Umbilical cord (tissue), 2 donors: ENCODE data around the gene SNRNP25. TPM values are rescaled to one million over a fixed set of nuclear protein-coding genes. Genes with fewer than 3 reads are reported as not detected.
"Not testable (repeated sequence)": the region's sequence is repeated elsewhere in the genome, so short reads cannot be mapped to it uniquely, and the experiment has no call there.

ENCODE experiments used
- DNase-seq: peaks from one replicate; pipeline ENCODE4 v3.0.0-alpha.2; 2015; ENCODE audit warnings: low spot score
- total RNA-seq: library from RNA; depleted of rRNA; stranded (reverse); fragments of >200 nt; gene quantifications from one replicate; pipeline ENCODE4 v1.2.3, GENCODE V29; 2014; ENCODE audit warnings: low replicate concordance; ENCODE audit not compliant: insufficient read depth

SNRNP25 gene
- total RNA-seq, 1 donor from 2014 or later = 11.1 TPM

DNA sequence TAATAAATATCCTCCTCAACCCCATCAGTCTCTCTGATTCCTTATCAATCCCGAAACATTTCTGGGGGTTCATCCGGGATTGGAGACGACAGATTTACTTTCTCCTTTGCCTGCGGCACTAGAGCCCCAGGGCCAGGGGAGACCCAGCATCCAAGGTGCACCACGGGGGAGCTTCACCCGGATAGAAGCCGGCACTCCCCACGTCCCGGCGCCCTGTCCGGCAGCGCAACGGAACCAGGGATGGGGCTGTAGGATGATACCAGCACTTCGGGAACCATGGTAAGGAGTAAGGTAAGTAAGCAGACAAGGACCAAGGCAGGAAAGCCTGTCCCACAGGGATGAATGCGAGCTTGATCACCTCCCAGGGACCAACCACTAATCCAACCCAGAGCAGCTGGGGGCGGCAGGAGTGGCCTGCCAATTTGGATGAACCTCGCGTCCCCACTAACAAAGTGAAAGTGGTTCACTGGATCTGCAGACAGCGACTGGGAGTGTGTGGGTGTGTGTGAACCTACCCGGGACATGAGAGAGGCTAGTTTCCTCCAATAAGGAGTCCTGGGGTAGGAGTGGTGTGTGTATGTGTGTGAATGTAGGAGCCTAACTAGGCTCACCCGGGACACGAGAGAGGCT is 12.1 kb upstream of the SNRNP25 start:
- DNase-seq = no peak

DNA sequence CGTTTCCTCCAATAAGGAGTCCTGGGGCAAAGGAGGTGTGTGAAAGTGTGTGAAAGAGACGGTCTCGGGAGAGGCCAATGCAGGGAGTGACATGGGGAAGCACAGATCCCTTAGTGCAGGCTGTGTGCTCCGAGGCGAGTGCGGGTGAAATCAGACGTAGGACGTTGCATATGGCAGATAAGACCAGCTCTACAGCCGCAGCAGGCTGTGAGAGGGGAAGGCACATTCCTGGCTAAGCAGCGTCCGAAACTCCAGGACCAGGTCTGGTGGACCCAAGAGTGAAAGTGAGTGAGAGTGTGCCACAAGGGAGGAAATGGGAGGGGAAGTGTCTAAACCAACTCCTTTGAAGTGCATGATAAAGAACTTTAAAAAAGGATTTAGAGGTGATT is 11.6 kb upstream of the SNRNP25 start:
- no peak for DNase-seq

DNA sequence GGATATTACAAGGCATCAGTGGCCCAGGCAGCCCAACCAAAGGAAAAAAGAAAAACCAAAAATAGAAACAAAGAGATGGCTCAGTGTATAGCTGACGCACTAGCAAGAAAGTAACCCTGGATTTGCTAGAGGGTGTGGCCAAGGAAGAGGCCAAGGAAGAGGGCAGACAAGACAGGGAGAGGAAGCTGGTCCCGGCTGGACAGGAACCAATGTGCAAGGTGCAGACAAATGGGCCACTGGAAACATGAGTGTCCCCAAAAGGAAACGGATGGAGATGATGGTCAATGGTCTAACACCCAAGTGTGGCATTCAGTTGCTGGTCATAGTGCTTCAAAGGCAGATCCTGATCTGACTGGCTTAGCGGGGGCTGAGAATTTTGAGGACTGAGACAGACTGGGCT is 10.9 kb upstream of the SNRNP25 start:
- DNase-seq = no peak

DNA sequence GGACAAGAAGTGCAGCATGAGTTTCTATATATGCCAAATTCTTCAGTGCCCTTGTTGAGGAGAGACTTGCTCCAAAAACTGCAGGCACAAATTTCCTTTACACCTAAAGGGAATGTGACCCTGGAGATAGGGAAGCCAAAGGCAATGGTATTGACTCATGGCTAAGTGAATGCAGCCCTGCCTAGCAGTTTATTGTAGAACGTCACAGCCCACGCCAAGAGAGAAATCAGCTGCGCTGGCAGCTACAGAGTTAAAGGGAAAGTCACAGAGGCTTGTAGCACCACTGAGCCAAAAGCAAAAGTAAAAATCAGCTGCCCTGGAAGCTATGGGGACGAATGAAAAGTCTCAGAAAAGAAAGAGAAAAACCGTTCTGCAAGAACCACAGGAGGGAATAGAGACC is 10.3 kb upstream of the SNRNP25 start:
- no peak for DNase-seq

DNA sequence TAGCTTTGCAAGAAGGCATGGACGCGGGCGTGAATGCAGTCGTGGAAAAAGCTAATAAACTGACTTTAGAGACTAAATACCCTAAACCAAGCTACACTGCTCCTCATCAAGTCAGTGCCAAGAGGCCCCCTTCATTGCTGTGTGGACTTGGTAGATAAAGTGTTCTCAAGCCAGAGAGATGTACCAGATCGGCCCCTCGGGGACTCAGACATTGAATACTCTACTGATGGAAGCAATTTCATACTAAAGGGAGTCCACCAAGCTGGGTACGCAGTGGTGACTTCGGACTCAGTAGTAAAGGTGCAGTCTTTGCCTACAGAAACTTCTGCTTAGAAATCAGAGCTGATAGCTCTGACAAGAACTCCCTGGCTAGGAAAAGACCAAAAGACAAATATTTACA is 9.0 kb upstream of the SNRNP25 start:
- DNase-seq = no peak

DNA sequence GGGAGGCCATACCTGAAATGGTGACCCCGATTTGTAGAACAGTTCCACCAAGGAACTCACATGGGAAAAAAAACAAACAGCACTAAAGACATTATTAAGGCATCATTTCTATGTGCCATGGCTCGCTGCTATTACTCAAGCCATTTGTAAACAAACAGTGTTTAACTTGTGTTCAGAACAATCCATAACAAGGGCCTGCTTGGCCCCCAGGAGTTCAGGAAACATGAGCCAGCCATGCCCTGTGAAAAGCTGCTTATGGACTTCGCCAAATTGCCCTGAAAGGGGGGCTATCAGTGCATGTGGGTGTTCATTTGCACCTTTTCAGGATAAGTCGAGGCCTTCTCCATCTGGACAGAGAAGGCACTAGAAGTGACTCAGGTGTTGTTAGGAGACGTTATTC is 8.2 kb upstream of the SNRNP25 start:
- DNase-seq = no peak

DNA sequence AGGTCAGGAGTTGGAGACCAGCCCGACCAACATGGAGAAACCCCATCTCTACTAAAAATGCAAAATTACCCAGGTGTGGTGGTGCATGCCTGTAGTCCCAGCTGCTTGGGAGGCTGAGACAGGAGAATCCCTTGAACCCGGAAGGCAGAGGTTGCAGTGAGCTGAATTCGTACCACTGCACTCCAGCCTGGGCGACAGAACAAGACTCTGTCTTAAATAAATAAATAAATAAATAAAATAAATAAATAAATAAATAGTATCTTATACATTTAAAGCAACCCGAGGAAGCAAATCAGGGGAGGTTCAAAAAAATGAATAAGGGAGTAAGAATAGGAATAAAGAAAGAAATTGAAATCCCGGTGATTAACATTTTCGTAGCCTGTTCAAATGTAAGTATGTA is 7.1 kb upstream of the SNRNP25 start:
- DNase-seq = not testable (repeated sequence)

DNA sequence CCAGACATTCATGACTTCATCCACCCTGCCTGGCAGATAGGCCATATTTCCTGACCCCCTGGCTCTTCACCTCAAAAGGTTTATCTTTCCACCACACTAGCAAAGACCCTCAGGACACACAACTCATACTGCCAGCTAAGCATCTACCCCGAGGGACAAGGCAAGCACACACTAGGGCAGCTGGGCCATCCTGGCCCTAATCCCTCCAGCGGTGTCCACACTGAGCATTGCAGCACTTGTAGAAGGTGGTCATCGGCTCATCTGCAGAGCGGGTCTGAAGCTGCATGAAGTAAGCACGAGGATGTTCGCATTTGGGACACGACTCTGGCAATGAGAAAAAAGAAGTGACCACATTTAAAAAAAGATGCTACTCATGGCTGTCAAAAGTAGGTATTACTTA is 6.4 kb upstream of the SNRNP25 start:
- no peak for DNase-seq

DNA sequence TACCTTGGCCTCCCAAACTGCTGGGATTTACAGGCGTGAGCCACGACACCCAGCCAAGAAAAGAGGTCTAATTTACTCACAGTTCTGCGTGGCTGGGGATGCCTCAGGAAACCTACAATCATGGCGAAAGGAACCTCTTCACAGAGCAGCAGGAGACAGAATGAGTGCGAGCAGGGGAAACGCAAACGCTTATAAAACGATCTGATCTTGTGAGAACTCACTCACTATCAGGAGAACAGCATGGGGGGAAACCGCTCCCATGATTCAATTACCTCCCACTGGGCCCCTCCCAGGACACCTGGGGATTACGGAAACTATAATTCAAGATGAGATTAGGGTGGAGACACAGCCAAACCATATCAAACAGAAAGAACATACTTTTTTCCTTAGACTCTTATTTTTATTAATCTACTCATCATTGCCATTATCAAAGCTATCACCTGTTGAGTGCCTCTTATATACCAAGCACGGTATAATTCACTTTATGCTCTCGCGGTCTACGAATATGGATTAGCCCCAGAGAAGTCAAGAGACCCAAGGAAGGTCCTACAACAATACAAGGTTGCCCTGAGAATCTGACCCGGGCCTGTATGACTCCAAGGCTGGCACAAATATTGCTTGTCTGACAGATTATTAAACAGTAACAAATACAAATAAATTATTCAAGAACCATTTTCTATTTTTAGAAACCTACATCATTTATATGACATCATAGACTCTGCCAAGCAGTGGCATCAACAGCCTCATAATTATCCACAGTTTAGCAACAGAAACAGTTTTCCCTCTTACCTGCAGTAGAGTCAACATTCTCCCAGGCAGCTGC is 2.6 kb upstream of the SNRNP25 start:
- DNase-seq = no peak

DNA sequence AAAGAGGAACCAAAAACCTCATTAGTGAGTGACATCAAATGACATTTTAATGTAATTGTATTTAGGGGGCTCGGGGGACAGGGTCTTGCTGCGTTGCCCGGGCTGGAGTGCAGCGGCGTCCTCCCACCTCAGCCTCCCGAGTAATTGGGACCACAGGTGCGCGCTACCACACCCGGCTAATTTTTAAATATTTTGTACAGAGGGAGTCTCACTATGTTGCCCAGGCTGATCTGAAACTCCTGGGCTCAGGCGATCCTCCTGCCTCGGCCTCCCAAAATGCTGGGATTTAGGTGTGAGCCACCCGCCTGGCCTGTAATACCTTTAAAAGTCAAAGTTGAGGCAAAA is 581 bp downstream of the SNRNP25 start:
- no peak for DNase-seq

DNA sequence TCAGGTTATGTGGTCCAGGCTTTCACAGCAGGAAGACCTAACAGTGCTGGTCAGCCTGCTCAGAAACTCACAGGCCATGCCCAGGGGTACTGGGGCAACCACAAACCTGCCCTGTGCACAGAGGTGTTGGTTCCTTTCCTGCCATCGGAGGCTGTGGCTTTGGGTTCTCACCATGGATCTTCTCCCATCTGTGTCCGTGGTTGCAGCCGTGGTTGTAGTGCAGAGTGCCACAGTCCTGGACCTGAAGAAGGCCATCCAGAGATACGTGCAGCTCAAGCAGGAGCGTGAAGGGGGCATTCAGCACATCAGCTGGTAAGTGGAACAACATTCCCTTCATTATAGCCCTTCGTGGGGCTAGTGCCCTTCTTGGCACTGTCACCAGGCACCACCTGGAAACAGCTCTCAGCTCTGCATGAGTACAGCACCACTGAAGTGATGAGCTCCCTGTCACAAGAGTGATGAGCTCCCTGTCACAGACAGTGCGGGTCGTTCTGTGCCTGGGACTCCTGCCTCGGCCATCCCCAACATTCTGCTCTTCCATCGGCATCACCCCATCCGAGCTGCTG is 2.0 kb downstream of the SNRNP25 start:
- DNase-seq = no peak

DNA sequence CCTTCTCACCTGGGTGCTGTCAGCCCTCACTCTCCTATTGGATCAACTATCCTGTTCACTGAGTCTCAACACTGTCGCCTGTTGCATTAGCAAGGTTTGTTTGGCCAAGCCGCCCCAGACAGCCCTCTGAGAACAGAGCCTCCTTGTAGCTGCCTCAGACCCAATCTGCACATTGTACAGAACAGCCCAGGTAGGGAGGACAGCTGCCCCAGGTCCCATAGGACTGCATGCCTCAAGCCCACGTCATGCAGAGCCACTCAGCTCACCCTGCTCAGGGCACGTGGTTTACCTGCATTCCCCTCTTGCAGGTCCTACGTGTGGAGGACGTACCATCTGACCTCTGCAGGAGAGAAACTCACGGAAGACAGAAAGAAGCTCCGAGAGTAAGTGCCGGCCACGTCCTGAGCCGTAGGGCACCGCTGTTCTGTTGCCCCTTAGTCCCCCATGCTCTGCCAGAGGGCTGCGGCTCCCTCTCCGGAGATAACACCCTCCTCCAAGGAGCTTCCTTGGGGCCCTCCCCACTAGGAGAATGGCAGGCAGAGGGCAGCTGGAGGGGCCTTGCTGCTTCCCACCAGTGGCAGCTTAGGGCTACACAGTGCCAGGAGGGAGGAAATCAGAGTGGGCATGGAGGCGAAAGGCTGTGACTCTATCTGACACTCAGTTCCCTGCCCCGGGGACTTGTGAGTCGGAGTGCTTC is 2.8 kb downstream of the SNRNP25 start:
- no peak for DNase-seq

DNA sequence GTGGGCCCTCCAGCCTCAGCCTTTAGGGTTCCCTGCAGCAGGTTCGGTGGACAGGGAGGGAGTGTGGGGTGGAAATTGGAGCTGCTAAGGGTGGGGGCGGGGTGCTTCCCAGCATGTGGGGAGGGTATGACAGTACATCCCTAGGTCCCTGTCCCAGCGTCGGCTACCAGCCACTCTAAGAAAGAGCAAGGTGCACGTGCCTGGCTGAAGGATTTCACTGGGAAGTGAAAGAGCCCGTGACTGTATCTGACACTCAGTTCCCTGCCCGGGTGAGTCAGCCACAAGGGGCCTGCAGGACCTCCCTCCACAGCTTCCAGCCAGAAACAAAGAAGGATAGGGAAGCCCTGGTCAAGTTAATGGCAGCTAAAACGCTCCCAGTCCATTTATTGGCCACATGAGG is 4.1 kb downstream of the SNRNP25 start:
- DNase-seq = no peak

DNA sequence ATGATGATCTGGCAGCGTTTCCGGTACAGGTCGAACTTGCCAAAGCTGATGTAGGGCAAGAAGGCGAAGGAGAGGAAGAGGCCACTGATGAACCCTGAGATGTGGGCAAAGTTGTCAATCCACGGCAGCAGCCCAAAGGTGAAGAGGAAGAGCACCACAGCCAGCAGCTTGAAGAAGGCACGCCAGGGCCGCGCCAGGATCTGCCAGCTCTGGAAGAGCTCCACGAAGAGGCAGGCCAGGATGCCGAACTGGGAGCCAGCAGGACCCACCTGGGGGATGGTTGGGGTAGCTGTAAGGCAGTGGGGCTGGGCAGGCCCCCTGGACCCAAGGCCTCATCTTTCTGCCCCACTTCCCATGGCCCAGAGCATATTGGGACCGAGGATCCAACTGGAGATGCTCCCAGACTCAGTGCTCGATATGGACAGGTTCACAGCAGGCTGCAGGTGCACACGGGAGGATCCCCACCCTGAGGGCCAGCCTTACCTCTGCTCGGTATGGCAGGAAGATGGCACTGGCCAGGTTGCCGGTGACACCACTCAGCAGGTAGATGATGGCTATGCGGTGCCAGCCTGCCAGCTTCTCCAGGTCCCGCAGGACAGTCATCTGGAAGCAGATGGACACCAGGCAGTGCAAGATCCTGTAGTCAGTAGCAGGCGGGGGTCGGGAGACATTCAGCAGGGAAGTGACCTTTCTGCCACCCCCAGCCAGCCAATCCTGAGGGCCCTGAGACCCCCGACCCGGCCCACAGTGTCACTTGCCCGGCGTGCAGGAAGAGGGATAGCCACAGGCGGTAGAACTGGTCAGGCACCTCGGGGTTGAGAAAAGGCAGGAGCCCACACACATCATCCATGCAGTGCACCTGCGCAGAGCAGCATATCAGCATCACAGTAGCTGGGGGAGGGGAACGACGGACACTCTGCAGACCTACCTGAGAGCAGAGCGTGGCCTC is 5.1 kb downstream of the SNRNP25 start:
- DNase-seq = no peak

DNA sequence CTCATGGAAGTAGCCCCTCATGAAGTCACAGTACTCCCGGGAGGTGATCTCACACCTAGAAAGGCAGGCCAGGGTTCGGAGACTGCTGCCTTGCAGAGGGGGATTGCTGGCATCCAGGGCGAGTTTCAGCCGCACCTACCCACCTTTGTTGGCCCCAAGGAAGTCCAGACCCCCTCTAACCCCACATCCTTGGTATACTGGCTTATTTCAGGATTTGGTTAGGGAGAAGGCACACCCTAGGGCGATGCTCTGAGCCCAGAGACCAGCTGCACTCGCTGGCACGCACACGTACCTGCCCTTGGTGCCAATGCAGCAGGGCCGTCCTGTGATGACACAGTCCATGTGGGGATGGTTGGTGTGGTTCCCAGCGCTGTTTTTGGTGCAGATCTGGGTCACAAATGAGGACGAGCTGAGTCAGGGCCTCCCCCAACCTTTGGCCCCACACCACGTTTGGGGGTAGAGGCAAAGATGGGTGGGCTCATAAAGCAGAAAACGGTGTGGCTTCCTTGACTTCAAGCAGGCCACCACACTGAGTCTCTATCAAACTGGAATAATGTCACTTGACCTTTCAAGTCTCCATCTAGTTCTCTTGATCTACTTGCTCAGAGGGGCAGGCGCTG is 5.9 kb downstream of the SNRNP25 start:
- no peak for DNase-seq

DNA sequence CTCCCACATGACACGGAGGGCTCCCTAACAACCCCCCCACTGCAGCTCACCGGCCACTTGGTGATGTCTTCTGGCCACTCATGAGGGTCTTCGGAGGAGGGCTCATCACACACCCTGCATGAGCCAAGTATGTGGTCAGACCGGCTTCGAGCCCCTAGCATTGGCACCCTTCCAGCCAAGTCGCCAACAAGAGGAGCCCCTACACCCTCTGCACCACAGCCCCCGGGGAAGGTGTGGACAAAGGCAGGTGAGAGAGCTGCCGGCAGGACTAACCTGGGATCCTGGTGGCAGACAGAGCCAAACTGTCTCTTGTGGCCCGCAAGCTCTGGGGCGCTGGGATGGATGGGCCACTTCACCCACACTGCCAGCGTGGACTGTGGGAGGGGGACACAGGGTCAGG is 6.5 kb downstream of the SNRNP25 start:
- no peak for DNase-seq

DNA sequence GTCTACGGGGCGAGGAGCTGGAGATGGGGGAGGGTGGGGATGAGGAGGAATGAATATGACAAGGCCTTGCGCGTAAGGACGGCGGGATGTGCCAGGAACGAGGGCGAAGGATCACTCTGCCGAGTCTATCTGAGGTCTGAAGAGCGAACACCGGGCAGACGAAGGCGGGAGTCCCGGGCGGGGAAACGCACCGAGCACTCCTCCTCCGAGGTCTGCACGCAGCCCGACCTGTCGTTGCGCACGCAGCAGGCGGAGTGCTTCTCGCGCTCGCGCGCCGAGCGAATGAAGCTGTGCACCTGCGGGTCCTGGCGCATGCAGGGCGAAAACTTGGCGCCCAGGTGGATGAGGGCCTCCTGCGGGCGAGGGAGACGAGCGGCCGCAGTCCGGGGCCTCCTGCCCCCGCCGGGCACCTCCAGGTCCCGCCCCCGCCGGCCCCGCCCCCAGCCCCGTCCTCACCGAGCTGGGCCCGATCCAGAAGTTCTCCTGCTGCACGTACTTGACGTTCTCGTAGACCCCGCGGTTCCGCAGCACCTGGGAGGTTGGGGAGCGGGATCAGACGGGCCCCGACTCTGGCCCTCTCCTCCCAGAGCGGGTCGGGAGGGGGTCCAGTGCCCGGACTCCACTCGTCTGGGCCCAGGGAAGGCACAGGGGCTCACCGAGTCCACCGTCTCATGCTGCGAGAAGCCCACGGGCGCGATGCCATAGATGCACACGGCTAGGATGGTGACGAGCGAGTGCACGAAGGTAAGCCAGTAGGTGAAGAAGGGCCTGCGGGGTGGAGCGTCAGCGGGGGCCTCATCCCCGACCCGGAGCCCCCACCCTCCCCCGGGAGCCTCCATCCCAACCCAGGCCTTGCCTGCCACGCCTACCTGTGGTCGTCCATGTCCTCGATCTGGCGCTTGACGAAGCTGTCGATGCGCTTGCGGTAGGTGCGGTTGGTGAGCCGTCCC is 7.6 kb downstream of the SNRNP25 start:
- DNase-seq = no peak

DNA sequence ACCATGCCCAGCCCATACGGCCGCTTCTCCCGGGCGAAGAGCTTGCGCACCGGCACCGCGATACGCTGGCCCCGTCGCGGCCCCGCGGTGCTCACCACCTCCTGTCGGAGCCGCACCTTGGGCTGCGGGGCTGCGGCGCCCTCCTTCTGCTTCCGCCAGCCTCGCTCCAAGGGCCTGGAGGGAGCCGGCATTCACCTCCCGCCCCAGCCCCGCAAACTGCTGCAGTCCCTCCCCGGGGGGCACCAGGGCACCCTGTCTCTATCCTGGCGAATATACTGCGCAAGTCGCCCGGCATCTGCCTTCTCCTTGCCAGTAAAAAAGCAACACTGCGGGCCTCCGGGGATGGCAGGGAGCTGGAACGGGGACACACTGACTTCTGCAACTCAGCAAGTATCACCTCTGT is 8.3 kb downstream of the SNRNP25 start:
- DNase-seq = no peak

DNA sequence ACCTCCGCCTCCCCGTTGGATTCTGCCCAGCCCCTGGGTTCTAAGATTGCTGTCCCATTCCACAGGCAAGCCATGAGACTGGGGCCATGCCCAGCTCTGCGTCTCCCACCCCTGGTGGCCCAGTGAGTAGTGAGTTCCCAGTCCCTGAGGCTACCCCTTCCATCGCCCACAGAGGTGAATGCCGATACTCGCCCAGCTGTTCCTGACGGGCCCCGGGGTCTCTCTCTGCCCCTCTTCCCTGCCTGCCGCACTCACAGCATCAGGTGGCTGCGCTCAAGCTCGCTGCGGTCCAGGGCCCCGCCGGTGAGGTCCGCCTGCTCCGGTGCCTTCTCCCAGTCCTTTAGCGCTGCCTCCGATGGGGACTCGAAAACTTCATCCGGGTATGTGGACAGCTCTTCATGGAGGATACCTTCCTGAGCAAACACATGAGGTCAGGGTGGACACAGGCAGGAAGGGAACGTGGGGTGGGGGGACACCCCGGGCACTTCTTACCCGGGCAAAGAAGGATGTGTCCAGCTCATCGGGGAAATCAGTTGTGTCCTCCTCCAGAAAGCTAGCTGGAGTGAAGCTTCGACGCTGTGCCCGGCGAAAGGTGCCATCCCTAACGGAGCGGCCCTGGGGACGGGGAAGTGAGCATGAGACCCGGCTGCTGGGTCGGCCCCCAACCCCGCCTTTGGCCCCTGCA is 8.8 kb downstream of the SNRNP25 start:
- no peak for DNase-seq
